K562 (cell line): ENCODE results near the gene CENPV. TPM values are rescaled to one million over a fixed set of nuclear protein-coding genes. Genes with fewer than 3 reads are reported as not detected.

Experiments used
- BACH1 ChIP-seq: fragments of 200-800 bp; sonication (Bioruptor generic); IDR thresholded peaks from 2 replicates; pipeline ENCODE4 v1.6.1; 2016; ENCODE audit warnings: missing genetic modification characterization, missing compliant biosample characterization
- CBFA2T2 ChIP-seq: fragments of 450-650 bp; conservative IDR thresholded peaks from 2 replicates; pipeline ENCODE4 v1.6.1; 2017; ENCODE audit warnings: mild to moderate bottlenecking
- CBX5 ChIP-seq: IDR thresholded peaks from 2 replicates; pipeline ENCODE4 v1.6.1; 2014; ENCODE audit warnings: low read depth, borderline replicate concordance
- CCNT2 ChIP-seq: IDR thresholded peaks from 2 replicates; pipeline ENCODE4 v1.6.1; 2011; ENCODE audit warnings: borderline replicate concordance, low read depth, mild to moderate bottlenecking, moderate library complexity, mixed read lengths, low read length; ENCODE audit not compliant: insufficient read length; ENCODE audit errors: extremely low read depth
- ZNF133 ChIP-seq: fragments of 250-450 bp; sonication (Bioruptor Pico); IDR thresholded peaks from 2 replicates; pipeline ENCODE4 v1.4.0; 2020; ENCODE audit warnings: mild to moderate bottlenecking
- ZNF586 ChIP-seq: fragments of 450-650 bp; formaldehyde crosslinking; conservative IDR thresholded peaks from 2 replicates; pipeline ENCODE4 v1.4.0; 2020; ENCODE audit warnings: mild to moderate bottlenecking, moderate library complexity
- polyA plus RNA-seq, 8 experiments: library from polyadenylated mRNA; depleted of rRNA in 4 of 8; stranded (reverse) in 5 of 8; unstranded in 3 of 8; fragments of >200 nt; fragmentation: Nextera tagmentation in 2 of 8; fragmentation: Illumina TruSeq in 1 of 8; extraction: Ambion mirVana in 2 of 8; extraction: Trizol in 1 of 8; gene quantifications; 2 replicates each; pipeline versions ENCODE4 v1.2.1 to v1.2.3, GENCODE V29; 2011 to 2014; ENCODE audit warnings: inconsistent platforms in 1 of 8, missing spikeins in 1 of 8
- total RNA-seq, 7 experiments: library from RNA; depleted of rRNA in 6 of 7; stranded (reverse); fragments of >200 nt in 6 of 7; fragmentation: Illumina TruSeq in 2 of 7; extraction: Trizol in 2 of 7; gene quantifications; 2 replicates each; pipeline versions ENCODE4 v1.2.1 to v1.2.3, GENCODE V29; 2011 to 2021; ENCODE audit warnings: low replicate concordance in 1 of 7
- TF ChIP-seq, protein P1 (sequence below), 2 experiments: fragments of 450-650 bp; formaldehyde crosslinking in 1 of 2; IDR thresholded peaks; 2 replicates each; pipeline versions ENCODE4 v1.4.0 to v1.6.1; 2014 to 2020; ENCODE audit warnings: mild to moderate bottlenecking in 2 of 2, borderline replicate concordance in 1 of 2, low read depth in 1 of 2

The CENPV gene
- total and polyA plus RNA-seq, 9 of the 15 experiments (the other 6 are each of a cell fraction or from before 2014, with no cell fraction given) = 17.8 to 131 (median 89.3) TPM

DNA sequence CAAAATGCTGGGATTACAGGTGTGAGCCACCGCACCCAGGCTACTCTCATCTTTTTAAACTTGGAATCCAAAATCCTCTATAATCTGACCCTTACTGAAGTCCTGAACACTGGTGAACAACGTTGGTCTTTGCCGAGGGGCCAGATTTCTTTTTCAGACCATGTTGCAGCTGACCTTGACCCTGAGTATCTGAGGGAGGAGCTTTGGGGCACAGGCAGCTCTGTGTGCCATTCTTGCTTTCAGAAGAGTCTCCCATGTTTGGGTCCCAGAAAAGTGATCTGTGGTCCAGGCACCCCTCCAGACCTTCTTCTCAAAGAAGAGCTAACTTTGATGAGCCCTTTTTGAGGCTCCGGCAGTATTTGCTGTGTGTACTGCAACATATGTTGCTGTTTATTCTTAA is 50.4 kb downstream of the CENPV start (continued):
- TF ChIP-seq, protein P1, sequence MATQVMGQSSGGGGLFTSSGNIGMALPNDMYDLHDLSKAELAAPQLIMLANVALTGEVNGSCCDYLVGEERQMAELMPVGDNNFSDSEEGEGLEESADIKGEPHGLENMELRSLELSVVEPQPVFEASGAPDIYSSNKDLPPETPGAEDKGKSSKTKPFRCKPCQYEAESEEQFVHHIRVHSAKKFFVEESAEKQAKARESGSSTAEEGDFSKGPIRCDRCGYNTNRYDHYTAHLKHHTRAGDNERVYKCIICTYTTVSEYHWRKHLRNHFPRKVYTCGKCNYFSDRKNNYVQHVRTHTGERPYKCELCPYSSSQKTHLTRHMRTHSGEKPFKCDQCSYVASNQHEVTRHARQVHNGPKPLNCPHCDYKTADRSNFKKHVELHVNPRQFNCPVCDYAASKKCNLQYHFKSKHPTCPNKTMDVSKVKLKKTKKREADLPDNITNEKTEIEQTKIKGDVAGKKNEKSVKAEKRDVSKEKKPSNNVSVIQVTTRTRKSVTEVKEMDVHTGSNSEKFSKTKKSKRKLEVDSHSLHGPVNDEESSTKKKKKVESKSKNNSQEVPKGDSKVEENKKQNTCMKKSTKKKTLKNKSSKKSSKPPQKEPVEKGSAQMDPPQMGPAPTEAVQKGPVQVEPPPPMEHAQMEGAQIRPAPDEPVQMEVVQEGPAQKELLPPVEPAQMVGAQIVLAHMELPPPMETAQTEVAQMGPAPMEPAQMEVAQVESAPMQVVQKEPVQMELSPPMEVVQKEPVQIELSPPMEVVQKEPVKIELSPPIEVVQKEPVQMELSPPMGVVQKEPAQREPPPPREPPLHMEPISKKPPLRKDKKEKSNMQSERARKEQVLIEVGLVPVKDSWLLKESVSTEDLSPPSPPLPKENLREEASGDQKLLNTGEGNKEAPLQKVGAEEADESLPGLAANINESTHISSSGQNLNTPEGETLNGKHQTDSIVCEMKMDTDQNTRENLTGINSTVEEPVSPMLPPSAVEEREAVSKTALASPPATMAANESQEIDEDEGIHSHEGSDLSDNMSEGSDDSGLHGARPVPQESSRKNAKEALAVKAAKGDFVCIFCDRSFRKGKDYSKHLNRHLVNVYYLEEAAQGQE (IDR thresholded peaks at IDR 0.05; ENCODE audit: borderline replicate concordance) = no peak
- TF ChIP-seq, protein P1 (CRISPR knock-in tag; IDR thresholded peaks at IDR 0.05; ENCODE audit: low read depth) = no peak
- TF ChIP-seq CBX5 (no peak), BACH1 (tag) (no peak), ZNF586 (CRISPR knock-in tag) (no peak), CCNT2 (no peak), CBFA2T2 (no peak), ZNF133 (CRISPR knock-in tag) (no peak)
